Renal pelvis (tissue), 4 donors: ENCODE measurements around the gene RBFOX2. TPM values are rescaled to one million over a fixed set of nuclear protein-coding genes. Genes with fewer than 3 reads are reported as not detected.

Experiments used
- DNase-seq: peaks from one replicate; pipeline ENCODE4 v3.0.0-alpha.2; 2013
- polyA plus RNA-seq, 3 donors: library from polyadenylated mRNA; unstranded; fragments of 120-200 nt; gene quantifications; one replicate each; pipeline ENCODE4 v1.2.1, GENCODE V29; 2013; ENCODE audit not compliant: insufficient read length in 3 of 3

Gene RBFOX2
- polyA plus RNA-seq, 3 donors, result 121 to 126 (median 125) TPM

DNA sequence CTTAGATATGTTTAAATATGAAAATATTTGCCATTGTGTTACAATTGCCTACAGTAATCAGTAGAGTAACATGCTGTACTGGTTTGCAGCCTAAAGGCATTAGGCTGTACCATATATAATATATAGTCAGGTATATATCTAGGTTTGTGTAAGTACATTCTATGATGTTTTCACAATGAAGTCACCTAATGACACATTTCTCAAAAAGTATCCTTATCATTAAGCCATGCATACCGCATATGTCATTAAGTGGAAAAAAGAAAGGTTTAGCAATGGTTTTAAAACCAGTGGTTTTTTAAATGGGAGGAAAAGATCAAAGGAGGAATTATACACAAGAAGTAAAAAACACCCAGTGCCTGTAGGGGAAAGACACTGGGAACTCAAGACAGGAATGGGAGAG lies 122.7 kb downstream of the RBFOX2 start:
- DNase-seq, result no peak

DNA sequence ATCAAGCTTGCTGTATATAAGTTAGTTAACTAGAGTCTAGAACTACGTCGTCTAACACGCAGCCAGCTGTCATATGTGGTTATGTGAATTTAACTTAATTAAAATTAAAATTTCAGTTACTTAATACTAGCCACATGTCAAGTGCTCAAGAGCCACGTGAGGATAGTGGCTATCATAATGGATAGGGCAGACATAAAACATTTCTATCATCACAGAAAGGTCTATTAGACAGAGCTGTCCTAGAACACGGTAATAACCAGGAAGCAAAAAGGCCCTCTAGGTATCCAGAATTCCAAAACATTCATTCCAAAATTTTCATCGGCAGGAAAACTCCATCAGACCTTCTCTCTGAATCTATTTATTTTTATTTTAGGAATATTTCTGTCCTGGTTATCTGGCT lies 123.9 kb downstream of the RBFOX2 start:
- no peak for DNase-seq

DNA sequence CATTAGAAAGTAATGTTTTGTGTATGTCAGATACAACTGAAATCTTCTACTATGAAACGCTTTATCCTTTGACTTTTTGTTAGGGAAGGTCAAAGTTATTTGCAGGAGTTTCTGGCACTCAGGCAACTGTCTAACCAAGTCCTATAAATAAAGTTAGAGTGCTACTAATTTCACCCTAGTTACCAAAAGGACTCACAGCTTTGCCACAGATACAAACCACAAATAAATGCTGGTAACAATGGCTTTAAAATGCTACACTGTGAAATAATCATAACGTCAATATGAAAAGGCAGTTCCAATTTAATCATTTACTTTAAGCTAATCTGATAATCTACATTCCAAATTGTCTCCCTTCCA lies 124.3 kb downstream of the RBFOX2 start:
- DNase-seq, result no peak

DNA sequence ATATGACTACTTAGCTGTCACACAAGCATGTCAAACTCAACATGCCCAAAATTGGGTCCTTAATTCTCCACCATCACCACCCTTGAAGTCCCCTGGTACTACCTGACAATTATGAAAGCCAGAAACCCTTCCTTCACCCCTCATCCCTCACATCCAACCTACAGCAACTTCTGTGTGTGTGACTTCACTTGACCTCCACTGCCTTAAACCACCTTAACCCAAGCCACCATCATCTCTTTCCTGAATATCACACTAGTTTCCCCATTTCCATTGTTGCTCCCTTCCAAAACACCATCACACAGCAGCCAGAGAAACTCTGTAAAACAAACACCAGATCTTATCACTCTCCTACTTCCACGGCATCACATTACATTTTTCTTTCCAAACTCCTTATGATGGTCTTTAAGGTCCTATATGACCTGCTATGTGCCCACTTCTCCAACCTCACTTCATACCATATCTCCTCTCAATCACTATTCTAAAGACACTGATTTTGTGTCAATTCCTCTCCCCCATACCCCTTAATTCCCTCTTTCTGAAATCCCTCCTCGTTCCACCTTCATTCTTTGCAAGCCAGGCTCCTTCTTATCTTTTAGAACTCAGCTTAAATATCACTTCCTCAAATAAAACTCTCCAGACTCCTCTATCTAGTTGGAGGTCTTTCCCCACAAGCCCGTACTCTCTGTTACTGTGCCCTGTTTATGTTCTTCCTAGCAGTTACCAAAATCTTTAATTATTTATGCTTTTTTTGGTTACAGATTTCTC lies 124.9 kb downstream of the RBFOX2 start:
- no peak for DNase-seq

DNA sequence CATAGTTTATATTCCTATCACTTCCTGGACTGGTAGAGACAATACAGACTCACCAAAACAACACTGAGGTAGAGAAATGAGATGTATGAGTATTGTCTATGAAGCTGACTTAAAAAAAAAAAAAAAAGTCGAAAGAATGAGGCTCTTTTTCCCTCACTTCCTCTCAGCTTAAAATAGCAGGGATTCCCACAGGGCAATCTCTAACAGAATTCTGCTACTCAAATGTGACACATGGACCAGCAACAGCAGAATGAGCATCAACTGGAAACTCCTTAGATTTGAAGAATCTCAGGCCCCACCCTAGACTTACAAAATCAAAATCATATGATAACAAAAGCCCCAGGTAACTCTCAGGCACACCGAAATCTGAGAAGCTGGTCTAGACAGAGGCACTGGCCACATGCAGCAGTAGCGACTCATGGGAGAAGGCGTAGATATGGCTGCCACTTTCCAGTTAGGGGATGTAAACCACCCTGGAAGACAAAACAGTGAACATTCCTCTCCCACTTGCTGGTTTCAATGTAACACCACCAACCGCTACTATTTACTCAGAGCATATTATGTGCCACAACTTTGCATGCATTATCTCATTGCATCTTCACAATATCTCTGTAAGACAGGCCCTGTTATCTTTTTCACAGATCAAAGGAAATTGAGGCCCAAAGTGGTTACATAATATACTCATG lies 128.0 kb downstream of the RBFOX2 start:
- no peak for DNase-seq

DNA sequence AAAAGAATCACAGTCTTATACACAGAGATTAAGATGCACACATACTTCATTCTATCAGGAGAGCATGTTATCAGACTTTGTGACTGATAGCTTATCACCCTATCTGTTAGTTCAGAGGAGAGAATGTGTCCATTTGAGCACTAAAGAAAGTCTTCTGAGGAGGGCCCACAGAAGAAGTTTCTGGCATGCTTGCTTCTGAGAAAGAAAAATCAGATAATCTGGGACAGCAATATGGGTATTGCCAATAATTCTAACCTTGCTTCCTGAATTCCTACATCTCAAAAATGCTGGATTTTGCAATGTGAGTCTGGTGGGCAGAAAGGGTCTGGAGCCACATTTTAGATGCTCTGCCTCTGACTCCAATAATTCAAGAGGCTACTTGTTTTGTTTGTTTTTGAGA lies 128.9 kb downstream of the RBFOX2 start:
- DNase-seq, result no peak

DNA sequence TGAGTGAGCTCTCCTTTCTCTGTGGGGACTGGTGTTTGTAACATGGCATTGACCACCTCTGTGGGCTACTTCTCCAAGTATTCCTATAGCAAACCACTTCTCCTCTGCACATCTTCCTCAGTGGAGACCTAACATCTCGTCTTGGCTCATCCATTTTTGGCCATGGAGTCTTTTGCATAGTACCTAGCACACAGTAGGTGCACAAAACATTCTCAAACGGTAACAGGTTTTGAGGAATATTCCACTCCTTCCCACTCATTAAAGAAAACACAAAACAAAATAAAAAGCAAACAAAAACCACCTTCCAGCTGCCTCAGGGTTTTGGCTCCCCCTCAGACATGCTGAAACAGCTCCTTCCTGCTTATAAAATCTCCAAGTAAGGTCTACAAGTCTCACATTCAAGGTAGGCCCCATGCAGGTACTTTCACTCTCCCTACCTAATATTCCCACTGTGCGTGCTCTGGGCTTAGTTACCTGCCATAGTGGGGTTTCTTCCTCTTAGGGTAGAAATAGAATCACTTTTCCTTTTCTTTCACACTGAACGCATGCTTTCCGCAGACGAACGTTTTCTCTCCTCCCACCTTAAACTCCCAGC lies 132.4 kb downstream of the RBFOX2 start:
- DNase-seq, result no peak

DNA sequence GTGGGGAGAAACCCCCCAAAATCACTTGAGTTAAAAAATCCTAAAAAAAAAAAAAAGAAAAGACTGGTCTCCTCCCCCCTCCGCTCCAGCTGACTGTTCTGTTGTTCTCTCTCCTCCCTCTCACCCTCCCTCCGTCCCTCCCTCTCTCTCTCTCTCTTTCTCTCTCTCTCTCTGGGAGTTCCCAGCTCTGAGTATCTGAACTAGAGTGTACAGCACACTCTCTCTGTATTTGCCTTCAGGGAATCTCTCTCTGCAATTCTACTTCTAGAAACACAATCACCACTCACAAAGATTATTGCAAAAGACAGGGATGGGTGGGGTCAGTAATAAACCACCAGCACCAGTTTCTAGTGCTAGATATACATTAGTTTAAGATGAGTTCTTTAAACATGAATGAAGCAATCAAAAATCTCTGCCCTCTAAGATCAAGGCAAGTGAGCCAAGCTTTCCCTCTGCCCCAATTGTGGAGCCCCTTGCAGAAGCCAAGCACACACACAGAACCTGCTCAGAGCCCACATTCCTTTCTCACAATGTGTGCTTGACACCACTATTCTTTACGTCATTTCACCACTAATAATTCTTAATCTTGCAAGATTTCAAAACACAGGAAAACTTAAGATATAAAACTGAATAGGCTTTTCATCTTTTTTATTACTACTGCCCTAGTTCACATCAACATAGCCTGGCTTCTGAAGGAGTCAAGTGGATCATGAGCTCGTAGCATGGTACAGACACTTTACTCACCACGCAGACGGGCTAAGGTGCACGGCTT lies 133.5 kb downstream of the RBFOX2 start:
- peak; percentile 56 for DNase-seq

DNA sequence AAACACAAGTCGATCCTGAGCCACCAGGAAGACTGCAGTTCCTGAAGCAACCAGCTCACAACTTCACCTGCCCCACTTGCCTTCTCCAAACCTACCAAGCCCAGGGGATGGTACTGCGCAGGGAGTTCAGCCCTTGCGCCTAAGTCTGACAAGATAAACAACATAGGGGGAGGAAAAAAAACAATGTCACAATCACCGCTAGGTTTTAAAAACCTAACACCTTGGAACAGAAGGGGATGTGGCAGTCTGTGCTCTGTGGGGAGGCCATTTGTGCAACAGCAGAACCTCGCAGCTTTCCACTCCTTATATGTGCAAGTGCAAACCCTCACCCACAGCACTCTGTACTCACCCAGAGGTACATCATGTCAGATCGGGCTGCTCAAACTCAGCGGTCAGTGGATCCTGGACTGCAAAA lies 134.2 kb downstream of the RBFOX2 start:
- DNase-seq, result no peak

DNA sequence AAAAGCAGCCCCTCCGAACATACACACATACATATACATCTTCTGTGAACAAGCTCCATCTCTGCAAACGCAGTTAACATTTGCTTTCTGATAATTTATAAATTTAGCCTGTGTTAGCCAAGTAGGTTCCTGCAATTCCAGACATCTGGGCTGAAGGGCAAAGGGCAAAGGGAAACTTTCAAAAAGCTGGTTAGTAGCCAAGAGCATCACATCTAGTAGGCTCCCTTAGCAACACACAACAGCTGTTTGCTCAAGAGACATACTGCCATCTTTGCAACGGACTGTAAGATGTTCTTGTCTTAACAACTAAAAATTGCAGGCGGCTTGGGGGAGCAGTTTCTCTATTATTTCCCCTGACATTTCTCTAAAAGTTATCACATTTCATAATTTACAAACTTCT lies 134.9 kb downstream of the RBFOX2 start:
- DNase-seq, result peak; percentile 80

DNA sequence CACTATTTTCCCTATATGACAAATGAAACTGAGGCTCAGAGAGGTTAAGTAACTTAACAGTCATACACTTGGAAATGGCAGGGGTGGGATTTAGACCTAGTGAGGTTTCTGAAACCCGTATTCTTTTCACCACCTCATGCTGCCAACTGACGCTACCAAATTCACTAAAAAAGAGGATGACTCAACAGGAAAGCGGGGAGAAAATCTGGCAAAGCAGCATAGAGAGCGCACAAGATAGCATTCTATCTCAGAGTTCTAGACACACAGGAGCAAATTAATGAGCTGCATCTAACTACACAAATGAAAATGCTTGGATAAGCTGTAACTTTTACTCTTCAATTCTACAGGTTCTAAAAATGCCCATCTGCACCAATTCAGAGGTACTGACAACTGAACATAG lies 136.4 kb downstream of the RBFOX2 start:
- no peak for DNase-seq

DNA sequence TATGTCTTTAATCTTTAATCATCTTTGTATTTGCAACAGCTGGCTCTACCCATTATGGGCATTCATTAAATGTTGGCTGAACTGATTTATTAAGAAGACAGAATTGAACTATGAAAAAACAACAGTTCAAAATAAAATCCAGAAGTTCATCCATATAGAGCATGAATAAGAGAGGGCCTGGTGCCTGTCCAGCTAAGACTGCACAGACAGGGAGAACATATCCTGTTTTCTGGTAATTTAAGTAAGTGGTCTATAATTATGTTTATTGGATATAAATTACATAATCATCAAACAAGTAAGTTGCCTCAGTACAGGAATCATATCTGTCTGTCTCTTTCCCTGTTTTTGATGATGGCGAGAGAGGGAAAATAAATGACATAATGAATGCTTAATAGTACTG lies 137.2 kb downstream of the RBFOX2 start:
- no peak for DNase-seq

DNA sequence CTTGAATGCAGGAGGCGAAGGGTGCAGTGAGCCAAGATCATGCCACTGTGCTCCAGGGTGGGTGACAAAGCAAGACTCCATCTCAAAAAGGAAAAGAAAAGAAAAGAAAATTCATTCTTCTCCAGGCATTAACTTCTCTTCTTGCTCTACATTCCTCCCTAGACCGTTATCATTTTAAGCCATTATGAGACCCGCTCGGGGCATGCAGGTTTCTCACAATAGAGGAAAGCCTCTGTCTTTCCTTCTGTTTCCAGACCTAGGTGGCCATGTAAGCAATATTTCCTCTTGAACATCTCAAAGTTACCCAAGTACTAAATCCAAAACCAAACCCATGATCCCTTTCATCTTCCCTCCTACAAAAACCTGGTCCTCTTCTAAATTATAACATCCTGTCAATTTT lies 139.6 kb downstream of the RBFOX2 start:
- no peak for DNase-seq

DNA sequence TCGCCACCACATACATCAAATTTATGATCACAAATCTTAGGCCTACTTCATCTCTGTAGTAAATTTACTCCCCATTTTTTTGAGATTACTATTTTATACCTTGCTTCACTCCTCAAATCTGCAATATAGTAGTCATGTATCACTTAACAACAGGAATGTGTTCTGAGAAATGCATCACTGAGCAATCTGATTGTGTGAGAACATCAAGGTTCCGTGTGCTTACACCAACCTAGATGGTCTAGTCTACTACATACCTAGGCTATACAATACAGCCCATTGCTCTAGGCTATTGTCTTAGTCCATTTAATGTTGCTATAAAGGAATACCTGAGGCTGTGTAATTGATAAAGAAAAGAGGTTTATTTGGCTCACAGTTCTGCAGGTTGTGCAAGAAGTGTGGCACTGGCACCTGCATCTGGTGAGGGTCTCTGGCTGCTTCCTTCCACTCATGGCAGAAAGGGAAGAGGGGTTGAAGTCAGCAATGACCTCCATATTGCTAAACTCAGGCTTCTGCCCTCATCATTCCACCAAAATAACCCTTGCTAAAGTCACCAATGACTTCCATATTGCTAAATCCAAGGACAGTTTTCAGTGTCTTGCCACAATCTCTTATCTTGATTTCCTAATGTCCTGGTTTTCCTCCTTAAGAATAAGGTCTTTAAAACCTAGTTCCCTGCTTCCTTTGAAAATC lies 140.3 kb downstream of the RBFOX2 start:
- DNase-seq, result no peak

DNA sequence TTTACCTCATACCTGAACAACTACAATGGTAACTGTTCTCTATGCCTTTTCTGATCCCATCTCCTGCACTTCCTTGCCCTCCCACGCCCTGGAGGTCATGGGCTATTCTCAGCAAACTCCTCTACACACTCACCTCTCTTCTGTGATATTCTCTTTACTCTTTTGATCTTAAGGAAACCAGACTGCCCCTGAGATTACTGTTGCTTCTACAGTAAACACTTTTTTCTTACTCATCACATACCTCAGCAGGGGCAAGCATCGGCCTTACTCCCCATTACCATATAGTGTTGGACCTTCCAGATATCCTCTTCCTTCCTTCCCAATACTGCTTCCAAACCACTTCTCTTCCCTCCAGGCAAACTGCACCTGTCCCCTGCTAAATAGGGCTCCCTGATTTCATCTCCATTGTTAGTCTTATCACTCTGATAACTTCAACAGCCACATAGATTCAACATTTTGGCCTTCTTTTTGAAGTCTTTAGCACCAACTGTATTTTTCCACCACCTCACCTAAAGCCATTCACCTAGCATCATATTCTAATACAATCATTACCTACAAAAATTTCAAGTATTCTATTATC lies 141.2 kb downstream of the RBFOX2 start:
- no peak for DNase-seq

DNA sequence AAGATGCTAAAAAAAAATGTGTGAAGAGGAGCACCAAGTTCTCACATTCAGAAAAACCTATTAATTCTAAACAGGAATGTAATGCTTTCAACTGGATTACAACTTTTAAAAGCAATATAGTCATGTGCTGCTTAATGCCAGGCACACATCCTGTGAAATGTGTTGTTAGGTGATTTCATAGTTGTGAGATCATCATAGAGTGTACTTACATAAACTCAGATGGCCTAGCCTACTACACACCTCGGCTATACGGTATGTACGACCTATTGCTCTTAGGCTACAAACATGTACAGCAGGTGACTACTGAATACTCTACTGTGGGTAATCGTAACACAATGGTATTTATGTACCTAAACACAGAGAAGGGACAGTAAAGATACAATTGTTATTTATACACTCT lies 142.3 kb downstream of the RBFOX2 start:
- DNase-seq, result no peak

DNA sequence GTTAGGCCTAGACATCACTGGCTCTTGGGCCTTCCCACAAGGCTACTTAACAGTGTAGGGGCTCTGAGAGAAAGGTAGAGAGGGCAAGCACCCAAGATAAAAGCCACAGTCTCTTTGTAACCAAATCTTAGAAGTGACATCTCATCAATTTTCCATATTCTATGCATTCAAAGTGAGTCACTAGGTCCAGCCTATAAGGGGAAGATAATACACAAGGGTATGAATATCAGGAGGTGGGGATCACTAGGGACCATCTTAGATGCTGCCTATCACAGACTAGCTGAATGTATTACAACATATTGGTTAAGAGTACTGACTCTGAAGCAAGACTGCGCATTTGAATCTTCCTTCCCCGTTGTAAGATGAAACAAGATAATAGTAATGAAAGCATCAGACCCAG lies 144.1 kb downstream of the RBFOX2 start:
- DNase-seq, result no peak

DNA sequence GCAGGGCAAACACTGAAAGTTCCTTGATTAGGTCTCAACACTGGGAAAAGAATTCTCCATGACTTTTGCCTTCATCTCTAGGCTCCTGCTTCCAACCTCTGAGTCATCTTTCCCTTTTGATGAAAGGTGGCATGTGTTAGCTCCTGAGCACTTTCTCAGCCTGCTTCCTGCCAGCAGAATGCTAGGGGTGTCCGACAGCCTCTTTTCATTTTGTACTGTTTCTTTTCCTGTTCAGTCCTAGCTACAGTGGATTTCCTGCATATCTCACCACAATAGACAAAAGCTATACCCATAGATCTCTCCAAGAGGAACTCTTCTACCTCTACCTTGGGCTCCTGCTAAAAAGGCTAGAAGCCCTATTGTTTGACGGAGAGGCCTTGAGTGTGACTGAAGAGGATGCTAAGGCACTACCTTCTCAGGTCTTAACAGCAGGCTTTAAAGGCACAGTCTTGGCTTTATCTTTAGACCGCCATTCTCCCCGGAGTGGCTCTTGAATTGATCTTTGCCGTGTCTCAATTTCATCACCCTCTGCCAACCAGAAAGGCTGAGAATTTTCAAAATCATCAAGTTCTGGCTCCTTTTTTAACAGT lies 145.5 kb downstream of the RBFOX2 start:
- DNase-seq, result no peak

DNA sequence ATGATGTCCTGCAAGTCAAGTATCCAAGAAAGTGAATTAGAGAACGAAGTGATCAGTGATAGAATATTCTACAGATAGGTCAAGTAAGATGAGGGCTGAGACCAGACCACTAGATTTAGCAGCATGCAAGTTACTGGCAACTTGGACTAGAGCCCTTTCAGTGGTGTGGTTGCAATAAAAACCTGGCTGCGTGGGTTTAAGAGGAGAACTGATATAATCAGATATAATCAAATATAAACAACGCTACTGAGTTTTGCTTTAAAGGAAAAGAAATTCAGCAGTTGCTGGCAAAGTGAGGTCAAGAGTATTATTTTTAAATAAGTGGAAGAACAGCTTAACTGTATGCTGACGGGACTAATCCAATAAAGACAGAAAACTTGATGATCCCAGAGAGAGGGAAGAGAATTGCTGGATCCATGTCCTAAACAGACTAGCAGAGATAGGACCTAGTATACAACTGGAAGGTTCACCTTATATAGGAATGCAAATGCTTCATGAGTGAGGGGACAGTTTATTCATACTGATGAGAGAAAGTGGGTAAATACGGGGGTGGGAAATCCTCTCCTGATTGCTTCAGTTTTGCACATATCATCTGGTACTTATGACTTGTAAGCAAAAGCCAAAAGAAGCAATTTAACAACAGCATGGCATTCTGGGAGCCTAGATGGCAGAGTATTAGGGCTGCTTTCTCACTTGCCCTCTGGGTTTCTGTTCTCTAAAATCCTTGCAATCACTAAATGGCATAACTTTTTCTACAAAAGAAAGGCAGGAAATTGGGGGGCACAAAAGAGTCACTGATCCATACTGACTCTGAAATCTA lies 146.2 kb downstream of the RBFOX2 start:
- no peak for DNase-seq

DNA sequence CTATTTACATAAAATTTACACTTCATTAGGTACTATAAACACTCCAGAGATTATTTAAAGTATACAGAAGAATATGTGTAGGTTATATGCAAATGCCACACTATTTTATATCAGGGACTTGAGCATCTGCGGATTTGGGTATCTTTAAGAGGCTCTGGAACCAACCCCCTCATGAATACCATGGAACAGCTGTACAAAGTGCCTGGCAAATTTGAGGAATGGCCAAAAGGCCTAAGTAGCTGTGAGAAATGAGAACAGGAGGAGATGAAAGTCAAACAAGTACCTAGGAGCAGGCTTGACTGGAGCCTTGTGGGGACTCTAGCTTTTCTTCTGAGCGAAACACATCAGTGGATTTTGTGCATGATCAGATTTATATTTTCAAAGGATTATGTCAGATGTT lies 149.3 kb downstream of the RBFOX2 start:
- no peak for DNase-seq
